HUES48 (cell line): Measurements from ENCODE around the gene CLDN12.

ENCODE experiments used
- H3K27ac ChIP-seq: one replicate; pipeline ENCODE4 v1.7.0; 2013; ENCODE audit warnings: low read depth, low read length, inconsistent platforms
- H3K27me3 ChIP-seq: 2 replicates; pipeline ENCODE4 v1.6.1; 2013; ENCODE audit warnings: mild to moderate bottlenecking, low read length; ENCODE audit not compliant: control insufficient read depth, insufficient read depth
- H3K36me3 ChIP-seq: 2 replicates; pipeline ENCODE4 v1.6.1; 2013; ENCODE audit warnings: low read length; ENCODE audit not compliant: control insufficient read depth, insufficient read depth
- H3K4me1 ChIP-seq: 2 replicates; pipeline ENCODE4 v1.6.1; 2013; ENCODE audit warnings: mild to moderate bottlenecking, low read length; ENCODE audit not compliant: control insufficient read depth, insufficient read depth
- H3K4me3 ChIP-seq: 2 replicates; pipeline ENCODE4 v1.5.1; 2013; ENCODE audit warnings: mild to moderate bottlenecking, low read depth, low read length
- H3K9ac ChIP-seq: 2 replicates; pipeline ENCODE4 v1.6.1; 2013; ENCODE audit warnings: mild to moderate bottlenecking, low read depth, low read length, moderate library complexity
- H3K9me3 ChIP-seq: 2 replicates; pipeline ENCODE4 v1.6.1; 2013; ENCODE audit warnings: low read length; ENCODE audit not compliant: control insufficient read depth, insufficient read depth

Gene CLDN12

GRCh38 chr7:90404777-90405176 is 1.5 kb downstream of the CLDN12 start:
- Histone ChIP-seq H3K4me1 (peaks cover 4% of the 10 kb centered on the region; the same call in 1 of the 2 replicates), H3K4me3 (peak overlapping the region; percentile 85; the same call in 1 of the 2 replicates), H3K27me3 (no peaks in the 10 kb centered on the region; the same call in 1 of the 2 replicates), H3K9me3 (no peaks in the 10 kb centered on the region), H3K36me3 (peaks cover 42% of the 10 kb centered on the region), H3K9ac (no peak overlapping the region), H3K27ac (no peak overlapping the region)

GRCh38 chr7:90407484-90407821 is 4.2 kb downstream of the CLDN12 start:
- Histone ChIP-seq H3K36me3 (peaks cover 46% of the 10 kb centered on the region), H3K4me3 (no peak overlapping the region), H3K9ac (no peak overlapping the region)

GRCh38 chr7:90408142-90408541 is 4.9 kb downstream of the CLDN12 start:
- H3K27ac ChIP-seq, result no peak overlapping the region
- H3K36me3 ChIP-seq, result peaks cover 53% of the 10 kb centered on the region
- no peaks in the 10 kb centered on the region for H3K4me1 ChIP-seq
- no peaks in the 10 kb centered on the region for H3K27me3 ChIP-seq
- no peak overlapping the region for H3K4me3 ChIP-seq
- no peak overlapping the region for H3K9ac ChIP-seq
- H3K9me3 ChIP-seq, result no peaks in the 10 kb centered on the region

More at GRCh38 chr7:90407484-90407821, 4.2 kb downstream of the CLDN12 start:
- Histone ChIP-seq H3K27me3 (no peaks in the 10 kb centered on the region), H3K9me3 (no peaks in the 10 kb centered on the region), H3K4me1 (peaks cover 4% of the 10 kb centered on the region; the same call in 1 of the 2 replicates), H3K27ac (no peak overlapping the region)

GRCh38 chr7:90409667-90410066 is 6.4 kb downstream of the CLDN12 start:
- Histone ChIP-seq H3K4me1 (no peaks in the 10 kb centered on the region), H3K36me3 (peaks cover 65% of the 10 kb centered on the region), H3K9ac (no peak overlapping the region), H3K27ac (no peak overlapping the region), H3K4me3 (no peak overlapping the region), H3K9me3 (no peaks in the 10 kb centered on the region), H3K27me3 (no peaks in the 10 kb centered on the region)

GRCh38 chr7:90411510-90411909 is 8.2 kb downstream of the CLDN12 start:
- no peaks in the 10 kb centered on the region for H3K9me3 ChIP-seq

GRCh38 chr7:90412458-90413184 is 9.4 kb downstream of the CLDN12 start:
- Histone ChIP-seq H3K36me3 (peaks cover 43% of the 10 kb centered on the region), H3K27ac (no peak overlapping the region)

More at GRCh38 chr7:90411510-90411909, 8.2 kb downstream of the CLDN12 start:
- Histone ChIP-seq H3K27me3 (no peaks in the 10 kb centered on the region), H3K4me1 (no peaks in the 10 kb centered on the region), H3K9ac (no peak overlapping the region), H3K36me3 (peaks cover 54% of the 10 kb centered on the region), H3K27ac (no peak overlapping the region), H3K4me3 (no peak overlapping the region)

GRCh38 chr7:90413185-90413528 is 9.9 kb downstream of the CLDN12 start:
- Histone ChIP-seq H3K4me3 (no peak overlapping the region), H3K4me1 (no peaks in the 10 kb centered on the region), H3K27me3 (no peaks in the 10 kb centered on the region), H3K36me3 (peaks cover 38% of the 10 kb centered on the region), H3K9ac (no peak overlapping the region), H3K27ac (no peak overlapping the region), H3K9me3 (no peaks in the 10 kb centered on the region)

More at GRCh38 chr7:90412458-90413184, 9.4 kb downstream of the CLDN12 start:
- Histone ChIP-seq H3K9me3 (no peaks in the 10 kb centered on the region), H3K9ac (no peak overlapping the region), H3K4me1 (no peaks in the 10 kb centered on the region), H3K27me3 (no peaks in the 10 kb centered on the region), H3K4me3 (no peak overlapping the region)

GRCh38 chr7:90421651-90422050 is 18.4 kb downstream of the CLDN12 start:
- no peaks in the 10 kb centered on the region for H3K27me3 ChIP-seq
- no peaks in the 10 kb centered on the region for H3K36me3 ChIP-seq
- no peak overlapping the region for H3K9ac ChIP-seq
- no peak overlapping the region for H3K27ac ChIP-seq
- no peaks in the 10 kb centered on the region for H3K4me1 ChIP-seq
- no peak overlapping the region for H3K4me3 ChIP-seq
- 0 out of 2 replicates have a peak, but pooled peaks cover 6% of the 10 kb centered on the region for H3K9me3 ChIP-seq

GRCh38 chr7:90424720-90425119 is 21.5 kb downstream of the CLDN12 start:
- Histone ChIP-seq H3K36me3 (no peaks in the 10 kb centered on the region), H3K4me1 (no peaks in the 10 kb centered on the region), H3K27ac (no peak overlapping the region), H3K27me3 (no peaks in the 10 kb centered on the region), H3K9me3 (0 out of 2 replicates have a peak, but pooled peaks cover 6% of the 10 kb centered on the region), H3K9ac (no peak overlapping the region), H3K4me3 (no peak overlapping the region)

GRCh38 chr7:90425376-90425775 is 22.1 kb downstream of the CLDN12 start:
- Histone ChIP-seq H3K27me3 (no peaks in the 10 kb centered on the region), H3K4me1 (no peaks in the 10 kb centered on the region), H3K9me3 (0 out of 2 replicates have a peak, but pooled peaks cover 6% of the 10 kb centered on the region), H3K36me3 (no peaks in the 10 kb centered on the region), H3K9ac (no peak overlapping the region), H3K27ac (no peak overlapping the region), H3K4me3 (no peak overlapping the region)

- Histone ChIP-seq H3K9ac (no peak overlapping the region), H3K36me3 (no peaks in the 10 kb centered on the region), H3K4me1 (no peaks in the 10 kb centered on the region), H3K27ac (no peak overlapping the region), H3K9me3 (peaks cover 15% of the 10 kb centered on the region), H3K4me3 (no peak overlapping the region), H3K27me3 (no peaks in the 10 kb centered on the region)
Observed at GRCh38 chr7:90430614-90431460, 27.6 kb downstream of the CLDN12 start.
